ENCODE data around the gene SLC6A4. TPM values are rescaled to one million over a fixed set of nuclear protein-coding genes. Genes with fewer than 3 reads are reported as not detected.

SLC6A4 gene
- polyA plus RNA-seq, 3 donors = not detected

DNA sequence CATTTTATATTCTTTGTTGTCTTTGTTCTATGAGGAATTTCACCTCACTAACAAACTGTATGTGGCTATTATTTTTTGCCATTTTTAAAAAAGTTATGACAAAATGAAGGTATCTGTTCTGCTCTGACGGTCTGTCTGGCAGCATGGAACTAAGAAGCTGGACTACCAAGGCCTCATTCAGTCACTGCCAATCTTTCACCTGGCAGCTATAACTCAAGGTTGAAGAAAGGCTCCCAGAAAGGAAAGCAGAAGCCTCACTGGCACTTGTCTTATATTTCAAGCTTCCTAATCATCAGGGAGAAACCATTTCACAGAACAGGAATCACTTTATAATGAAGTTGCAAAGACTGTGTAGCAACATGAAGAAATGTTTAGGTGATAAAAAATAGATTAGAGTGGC is 18.7 kb upstream of the SLC6A4 start:
- H3K27me3 Mint-ChIP-seq (ENCODE audit: low read depth in 3 of 3) = peaks cover 0 to 1% (median 0%) of the 10 kb centered on the region in 3 donors
- DNase-seq = no peak
- H3K27ac Mint-ChIP-seq = no peak overlapping the region
- Histone ChIP-seq H3K79me2 (ENCODE audit: insufficient read depth, low read length) (no peaks in the 10 kb centered on the region), H3K4me1 (ENCODE audit: control insufficient read depth in 1 of 2, insufficient read depth in 2 of 2, low read length in 2 of 2) (no peaks in the 10 kb centered on the region), H2AFZ (ENCODE audit: insufficient read depth, low read depth, low read length, poor library complexity, severe bottlenecking) (no peak overlapping the region), H3K9ac (ENCODE audit: insufficient read depth, low read length, poor library complexity, severe bottlenecking) (no peak overlapping the region), H3K36me3 (replicated peaks in 1 of 2; ENCODE audit: control insufficient read depth in 1 of 2, insufficient read depth in 2 of 2, low read length in 2 of 2) (peaks cover 21 to 69% of the 10 kb centered on the region in 2 donors), H3K27ac (ENCODE audit: low read depth in 1 of 2, low read length in 2 of 2) (no peak overlapping the region), H3K4me3 (replicated peaks in 1 of 3; ENCODE audit: low read depth in 2 of 3, low read length in 3 of 3) (no peak overlapping the region), H3K27me3 (ENCODE audit: control insufficient read depth in 2 of 2, insufficient read depth in 2 of 2, low read length in 2 of 2) (no peaks in the 10 kb centered on the region), H3K9me3 (replicated peaks in 1 of 2; ENCODE audit: control insufficient read depth in 1 of 2, insufficient read depth in 1 of 2, low read length in 2 of 2) (no peaks in the 10 kb centered on the region), H3K4me2 (replicated peaks; ENCODE audit: extremely low read depth, low read length, poor library complexity, severe bottlenecking) (no peak overlapping the region), H4K20me1 (ENCODE audit: insufficient read depth, low read length) (no peaks in the 10 kb centered on the region)
- no peaks in the 10 kb centered on the region for H3K9me3 Mint-ChIP-seq
- TF ChIP-seq, protein P1, sequence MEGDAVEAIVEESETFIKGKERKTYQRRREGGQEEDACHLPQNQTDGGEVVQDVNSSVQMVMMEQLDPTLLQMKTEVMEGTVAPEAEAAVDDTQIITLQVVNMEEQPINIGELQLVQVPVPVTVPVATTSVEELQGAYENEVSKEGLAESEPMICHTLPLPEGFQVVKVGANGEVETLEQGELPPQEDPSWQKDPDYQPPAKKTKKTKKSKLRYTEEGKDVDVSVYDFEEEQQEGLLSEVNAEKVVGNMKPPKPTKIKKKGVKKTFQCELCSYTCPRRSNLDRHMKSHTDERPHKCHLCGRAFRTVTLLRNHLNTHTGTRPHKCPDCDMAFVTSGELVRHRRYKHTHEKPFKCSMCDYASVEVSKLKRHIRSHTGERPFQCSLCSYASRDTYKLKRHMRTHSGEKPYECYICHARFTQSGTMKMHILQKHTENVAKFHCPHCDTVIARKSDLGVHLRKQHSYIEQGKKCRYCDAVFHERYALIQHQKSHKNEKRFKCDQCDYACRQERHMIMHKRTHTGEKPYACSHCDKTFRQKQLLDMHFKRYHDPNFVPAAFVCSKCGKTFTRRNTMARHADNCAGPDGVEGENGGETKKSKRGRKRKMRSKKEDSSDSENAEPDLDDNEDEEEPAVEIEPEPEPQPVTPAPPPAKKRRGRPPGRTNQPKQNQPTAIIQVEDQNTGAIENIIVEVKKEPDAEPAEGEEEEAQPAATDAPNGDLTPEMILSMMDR (IDR thresholded peaks at IDR 0.05) = no peak
- intact Hi-C loops (cut with micrococcal nuclease) = no loop called here
- no peak overlapping the region for H3K4me3 Mint-ChIP-seq
- H3K4me1 Mint-ChIP-seq = no peaks in the 10 kb centered on the region
- H3K36me3 Mint-ChIP-seq = peaks cover 54 to 65% of the 10 kb centered on the region in 2 donors
- WGBS (ENCODE audit: insufficient coverage) = no CpG with 5 or more reads among the region's 1 CpG

DNA sequence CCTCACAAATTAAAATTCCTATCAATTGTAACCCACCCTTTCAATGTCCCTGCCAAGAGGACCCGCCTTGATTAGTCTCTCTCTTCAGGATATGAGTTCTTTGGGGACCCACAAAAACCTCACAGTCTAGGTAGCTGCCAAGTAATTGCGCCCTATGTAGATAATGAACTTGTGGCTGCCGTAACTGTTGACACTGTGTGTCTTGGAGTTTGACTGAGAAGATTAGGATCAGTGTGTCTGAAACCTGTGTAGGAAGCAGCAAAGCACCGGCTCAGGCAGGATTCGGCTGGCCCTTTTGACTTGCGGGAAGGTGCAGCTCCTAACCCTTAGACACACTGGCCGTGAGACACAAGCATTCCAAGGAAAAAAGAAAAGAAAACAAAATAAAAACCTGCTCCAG is 17.8 kb upstream of the SLC6A4 start:
- DNase-seq = no peak
- no peaks in the 10 kb centered on the region for H3K79me2 ChIP-seq (ENCODE audit: insufficient read depth, low read length)
- WGBS (ENCODE audit: insufficient coverage) = 100% methylated on average over 2 of the region's 7 CpGs
- Mint-ChIP-seq H3K36me3 (peaks cover 55 to 67% of the 10 kb centered on the region in 2 donors), H3K9me3 (no peaks in the 10 kb centered on the region), H3K27me3 (ENCODE audit: low read depth in 3 of 3) (peaks cover 0 to 1% (median 0%) of the 10 kb centered on the region in 3 donors), H3K27ac (peak overlapping the region in 3 of 7 donors; percentile 4 to 73 (median 9)), H3K4me3 (no peak overlapping the region), H3K4me1 (no peaks in the 10 kb centered on the region)
- H3K27me3 ChIP-seq (ENCODE audit: control insufficient read depth in 2 of 2, insufficient read depth in 2 of 2, low read length in 2 of 2) = no peaks in the 10 kb centered on the region
- intact Hi-C loops (cut with micrococcal nuclease) = no loop called here
- no peak overlapping the region for H3K4me2 ChIP-seq (replicated peaks; ENCODE audit: extremely low read depth, low read length, poor library complexity, severe bottlenecking)
- H4K20me1 ChIP-seq (ENCODE audit: insufficient read depth, low read length) = no peaks in the 10 kb centered on the region
- H3K4me1 ChIP-seq (ENCODE audit: control insufficient read depth in 1 of 2, insufficient read depth in 2 of 2, low read length in 2 of 2) = no peaks in the 10 kb centered on the region
- H2AFZ ChIP-seq (ENCODE audit: insufficient read depth, low read depth, low read length, poor library complexity, severe bottlenecking) = no peak overlapping the region
- H3K27ac ChIP-seq (ENCODE audit: low read depth in 1 of 2, low read length in 2 of 2) = no peak overlapping the region
- H3K9ac ChIP-seq (ENCODE audit: insufficient read depth, low read length, poor library complexity, severe bottlenecking) = no peak overlapping the region
- TF ChIP-seq, protein P1 (IDR thresholded peaks at IDR 0.05) = no peak
- no peak overlapping the region for H3K4me3 ChIP-seq (replicated peaks in 1 of 3; ENCODE audit: low read depth in 2 of 3, low read length in 3 of 3)
- no peaks in the 10 kb centered on the region for H3K9me3 ChIP-seq (replicated peaks in 1 of 2; ENCODE audit: control insufficient read depth in 1 of 2, insufficient read depth in 1 of 2, low read length in 2 of 2)
- H3K36me3 ChIP-seq (replicated peaks in 1 of 2; ENCODE audit: control insufficient read depth in 1 of 2, insufficient read depth in 2 of 2, low read length in 2 of 2) = peaks cover 26 to 69% of the 10 kb centered on the region in 2 donors

Measured in CD14-positive monocyte (primary cell).